Measurements from ENCODE around the gene GPBP1.

- TF ChIP-seq CTCF (IDR thresholded peaks at IDR 0.05): no peak
- no peak for TF ChIP-seq POLR2A (IDR thresholded peaks at IDR 0.05)
Measured at GRCh38 chr5:57243286-57244137, 69.7 kb downstream of the GPBP1 start.
